GM19455 (cell line): ENCODE measurements around the gene BEND7.
"Not testable (repeated sequence)": the region's sequence is repeated elsewhere in the genome, so short reads cannot be mapped to it uniquely, and the experiment has no call there.

Experiments
- ATAC-seq: cut with Tn5 transposase; IDR thresholded peaks from one replicate; pipeline ENCODE4 v1.9.1; 2021; ENCODE audit not compliant: unreplicated experiment

The BEND7 gene, protein sequence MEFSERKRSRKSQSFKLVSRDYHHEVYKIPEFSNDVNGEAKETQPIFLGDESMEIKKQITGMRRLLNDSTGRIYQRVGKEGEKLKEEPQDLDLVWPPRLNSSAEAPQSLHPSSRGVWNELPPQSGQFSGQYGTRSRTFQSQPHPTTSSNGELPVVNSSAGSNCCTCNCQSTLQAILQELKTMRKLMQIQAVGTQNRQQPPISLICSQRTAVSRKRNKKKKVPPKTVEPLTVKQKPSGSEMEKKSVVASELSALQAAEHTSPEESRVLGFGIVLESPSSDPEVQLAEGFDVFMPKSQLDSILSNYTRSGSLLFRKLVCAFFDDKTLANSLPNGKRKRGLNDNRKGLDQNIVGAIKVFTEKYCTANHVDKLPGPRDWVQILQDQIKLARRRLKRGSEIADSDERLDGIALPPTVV

DNA sequence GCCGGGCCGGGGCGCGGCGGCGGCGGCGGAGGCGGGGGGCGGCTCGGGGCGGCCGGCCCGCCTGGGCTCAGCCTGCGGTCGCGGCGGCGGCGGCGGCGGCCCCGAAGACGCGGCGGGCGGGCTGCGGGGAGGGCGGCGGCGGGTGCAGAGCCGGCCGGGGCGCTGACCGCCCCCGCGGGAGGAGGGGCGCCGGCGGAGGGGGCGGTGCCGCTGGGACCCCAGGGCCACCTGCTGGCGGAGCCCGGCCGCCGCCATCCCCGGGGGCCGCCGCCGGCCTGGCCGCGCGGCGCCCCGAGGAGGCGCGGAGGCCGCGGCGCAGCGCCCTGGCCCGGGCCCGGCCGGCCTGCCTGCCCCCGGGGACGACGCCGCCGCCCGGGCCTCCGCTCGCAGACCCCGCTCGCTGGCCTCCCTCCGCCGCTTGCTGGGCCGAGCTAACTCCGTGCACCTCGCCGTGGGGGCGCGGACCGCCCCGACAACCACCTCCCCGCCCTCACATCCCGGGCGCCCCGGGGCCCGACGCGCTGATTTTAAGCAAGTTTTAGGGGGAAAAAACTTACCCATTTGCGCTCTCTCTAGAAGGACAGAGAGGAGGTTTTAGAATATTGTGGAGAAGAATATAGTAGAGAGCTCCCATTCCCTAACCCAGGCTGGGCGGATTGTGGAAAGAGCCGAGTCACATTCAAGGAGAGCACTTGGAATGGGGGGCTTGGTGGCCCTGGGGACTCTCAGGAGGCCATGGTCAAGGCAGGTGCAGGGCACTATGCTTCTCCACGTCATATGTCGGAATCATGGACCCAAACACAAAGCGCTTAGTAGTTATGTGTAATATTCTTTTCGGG, at the start of gene BEND7:
Gene BEND7, minus strand, starts transcription at position 140 of the 839 bp plus-strand sequence. CDS start 481 bp downstream, outside the sequence.
- no peak for ATAC-seq

DNA sequence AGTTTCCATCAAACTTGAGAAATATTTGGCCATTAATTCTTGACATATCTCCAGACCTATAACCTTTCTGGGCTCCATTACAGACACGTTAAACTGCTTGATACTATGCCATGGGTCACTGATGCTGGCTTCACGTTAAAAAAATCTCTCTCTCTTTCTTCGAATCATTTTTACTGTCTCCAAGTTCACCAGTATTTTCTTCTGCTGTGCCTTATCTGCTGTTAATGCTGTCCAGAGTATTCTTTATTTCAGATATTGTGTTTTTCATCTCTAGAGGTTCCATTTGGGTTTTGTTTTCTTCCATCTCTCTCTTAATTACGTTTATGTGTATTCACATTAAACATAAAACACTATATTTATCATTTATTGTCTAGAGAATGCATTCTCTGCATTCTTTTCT, 45.1 kb upstream of the BEND7 start:
- no peak for ATAC-seq

DNA sequence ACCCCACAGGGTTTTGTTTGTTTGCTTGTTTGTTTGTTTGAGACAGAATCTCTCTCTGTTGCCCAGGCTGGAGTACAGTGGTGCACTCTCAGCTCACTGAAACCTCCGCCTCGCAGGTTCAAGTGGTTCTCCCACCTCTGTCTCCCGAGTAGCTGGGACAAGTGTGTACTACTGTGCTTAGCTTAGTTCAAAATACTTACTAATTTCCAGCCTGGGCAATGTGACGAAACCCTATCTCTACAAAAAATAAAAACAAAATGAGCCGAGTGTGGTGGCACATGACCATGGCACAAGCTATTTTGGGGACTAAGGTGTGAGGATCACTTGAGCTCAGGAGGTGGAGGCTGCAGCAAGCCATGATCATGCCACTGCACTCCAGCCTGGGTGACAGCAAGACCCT, 42.7 kb upstream of the BEND7 start:
- no peak for ATAC-seq

DNA sequence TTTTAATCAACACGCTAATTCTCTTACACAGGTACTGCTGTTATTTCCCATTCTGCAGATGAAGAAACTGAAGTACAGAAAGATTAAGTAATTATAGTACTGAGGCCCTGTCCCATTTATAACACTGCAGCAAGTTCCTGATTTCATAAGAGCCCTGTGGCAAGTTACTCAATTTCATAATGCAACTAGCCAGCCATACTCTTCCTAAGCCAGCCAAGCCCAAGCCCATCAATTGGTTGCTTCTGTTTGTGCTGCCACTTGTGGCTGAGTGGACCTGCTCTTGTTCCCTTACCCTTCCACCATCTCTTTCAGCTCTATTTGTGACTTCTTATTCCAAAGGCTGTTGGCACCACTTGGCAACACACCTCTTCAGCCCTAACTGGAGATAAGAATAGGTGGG, 38.2 kb upstream of the BEND7 start:
- ATAC-seq: no peak

DNA sequence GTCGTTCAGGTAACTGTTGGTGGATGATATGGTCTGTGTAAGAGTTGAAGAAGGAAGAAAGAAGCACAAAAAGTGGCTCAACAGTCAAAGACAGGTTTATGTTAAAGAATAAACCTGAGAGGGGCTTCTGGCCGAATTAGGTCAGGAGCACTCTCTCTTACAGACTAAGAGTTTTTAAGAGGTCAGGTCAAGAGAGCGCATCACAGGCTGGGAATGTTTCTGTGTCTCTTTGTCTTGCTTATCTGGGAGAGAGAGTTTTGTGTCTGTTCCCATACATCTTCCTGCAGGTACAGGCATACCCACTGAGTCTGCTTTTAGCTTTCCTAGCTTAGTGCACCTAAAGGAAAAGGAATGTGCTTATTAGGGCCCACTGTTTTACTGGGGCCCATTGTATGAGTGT, 35.8 kb upstream of the BEND7 start:
- no peak for ATAC-seq

DNA sequence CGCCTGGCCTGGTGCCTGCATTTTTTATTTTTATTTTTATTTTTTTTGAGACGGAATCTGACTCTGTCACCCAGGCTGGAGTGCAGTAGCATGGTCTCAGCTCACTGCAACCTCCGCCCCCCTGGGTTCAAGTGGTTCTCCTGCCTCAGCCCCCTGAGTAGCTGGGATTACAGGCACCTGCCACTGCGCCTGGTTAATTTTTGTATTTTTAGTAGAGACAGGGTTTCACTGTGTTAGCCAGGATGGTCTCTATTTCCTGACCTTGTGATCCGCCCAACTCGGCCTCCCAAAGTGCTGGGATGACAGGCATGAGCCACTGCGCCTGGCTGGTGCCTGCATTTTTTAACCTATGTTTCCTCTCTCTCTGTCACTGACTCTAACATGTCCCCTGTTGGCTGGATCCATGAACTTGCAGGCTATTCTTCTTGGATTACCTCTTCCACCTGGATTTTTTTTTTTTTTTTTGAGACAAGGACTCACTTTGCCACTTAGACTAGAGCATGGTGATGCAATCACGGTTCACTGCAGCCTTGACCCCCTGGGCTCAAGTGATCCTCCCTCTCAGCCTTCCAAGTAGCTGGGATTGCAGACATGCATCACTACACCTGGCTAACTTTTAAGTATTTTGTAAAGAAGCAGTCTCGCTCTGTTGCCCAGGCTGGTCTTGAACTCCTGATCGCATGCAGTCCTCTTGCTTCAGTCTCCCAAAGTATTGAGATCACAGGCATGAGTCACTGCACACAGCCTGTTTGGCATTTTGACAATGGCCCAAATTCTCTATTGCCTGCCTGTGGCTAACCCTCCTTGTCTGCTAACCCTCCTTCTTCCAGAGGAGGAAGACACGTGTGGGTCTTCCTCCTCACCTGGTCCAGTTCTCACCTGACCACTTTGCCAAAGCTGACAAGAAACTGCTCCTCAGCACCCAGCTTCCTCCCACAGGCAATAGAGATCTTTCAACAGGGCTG, 34.9 kb upstream of the BEND7 start:
- ATAC-seq: no peak

DNA sequence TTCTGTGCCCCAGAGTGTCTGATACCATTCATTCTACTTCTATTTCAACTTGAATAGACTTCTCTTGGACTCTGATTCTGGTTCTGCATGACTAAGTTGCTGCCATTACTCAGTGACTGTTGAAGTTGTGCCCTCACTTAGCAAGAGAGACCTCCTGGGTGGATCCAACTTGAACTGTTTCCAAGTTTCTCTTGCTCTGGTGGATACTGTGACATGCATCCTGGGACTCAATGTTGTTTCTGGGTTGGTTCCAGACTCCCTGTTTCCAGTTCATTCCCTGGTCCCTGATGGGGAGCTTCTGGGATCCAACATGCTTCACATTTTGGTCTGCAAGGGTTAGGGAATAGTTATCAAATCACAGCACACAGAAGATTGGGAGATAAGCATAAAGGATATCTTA, 31.8 kb upstream of the BEND7 start:
- ATAC-seq: no peak

DNA sequence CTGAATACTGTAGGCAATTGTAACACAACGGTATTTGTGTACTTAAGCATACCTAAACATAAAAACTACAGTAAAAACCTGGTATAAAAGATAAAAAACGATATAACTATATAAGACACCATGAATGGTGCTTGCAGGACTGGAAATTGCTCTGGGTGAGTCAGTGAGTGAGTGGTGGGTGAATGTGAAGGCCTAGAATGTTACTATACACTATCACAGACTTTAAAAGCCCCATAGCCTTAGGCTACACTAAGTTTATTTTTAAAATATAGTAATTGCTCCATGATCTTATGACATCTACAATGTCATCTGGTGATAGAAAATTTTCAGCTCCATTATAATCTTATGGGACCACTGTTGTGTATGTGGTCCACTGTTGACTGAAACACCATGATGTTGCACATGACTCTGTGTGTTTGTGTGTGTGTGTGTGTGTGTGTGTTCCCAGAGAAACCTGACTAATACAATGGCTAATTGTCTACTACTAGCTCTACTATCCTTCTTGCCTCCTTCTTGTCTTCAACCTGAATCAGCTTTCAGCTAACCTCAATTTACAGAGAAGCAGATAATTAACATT, 30.4 kb upstream of the BEND7 start:
- no peak for ATAC-seq

DNA sequence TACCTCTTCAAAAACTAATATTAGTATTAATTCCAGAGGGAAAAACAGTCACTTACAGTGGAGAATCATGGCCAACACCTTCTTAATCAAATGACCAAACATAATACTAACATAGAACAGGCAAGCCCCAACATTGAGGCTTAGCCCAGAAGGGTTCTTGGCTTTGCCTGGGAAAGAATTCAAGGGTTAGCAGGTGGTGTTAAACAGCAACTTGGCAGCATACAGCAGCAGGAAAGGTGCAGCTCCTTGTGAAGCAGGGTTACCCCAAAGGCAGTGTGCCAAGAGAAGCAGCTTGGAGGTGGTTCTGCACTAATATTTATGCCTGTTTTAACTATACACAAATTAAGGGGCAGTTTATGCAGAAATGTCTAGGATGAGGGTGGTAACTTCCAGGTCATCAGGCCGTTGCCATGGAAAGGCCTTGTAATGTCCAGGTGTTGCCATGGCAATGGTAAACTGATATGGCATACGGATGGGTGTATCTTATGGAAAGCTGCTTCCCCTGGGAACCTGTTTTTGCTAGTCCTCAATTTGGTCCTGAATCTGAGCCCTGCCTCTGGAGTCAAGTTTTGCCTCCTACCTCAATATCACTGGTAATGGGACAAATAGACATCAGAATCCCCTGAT, 27.2 kb upstream of the BEND7 start:
- ATAC-seq: no peak

DNA sequence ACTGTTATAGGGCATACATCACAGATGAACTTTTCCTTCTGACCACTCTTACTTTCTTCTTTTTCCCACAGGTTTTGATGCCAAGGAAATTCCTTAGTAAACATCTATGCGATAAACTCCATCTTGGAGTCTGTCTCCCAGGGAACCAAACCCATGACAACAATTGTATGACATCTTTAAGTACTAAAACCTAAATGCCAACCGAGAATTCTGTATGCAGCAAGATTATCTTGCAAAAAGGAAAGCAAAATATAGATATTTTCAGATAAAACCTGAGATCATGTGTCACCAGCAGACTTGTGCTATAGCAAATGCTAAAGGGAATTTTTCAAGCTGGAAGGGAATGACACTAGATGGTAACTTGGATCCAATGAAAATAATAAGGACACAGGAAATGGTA, 22.0 kb upstream of the BEND7 start:
- ATAC-seq: no peak

DNA sequence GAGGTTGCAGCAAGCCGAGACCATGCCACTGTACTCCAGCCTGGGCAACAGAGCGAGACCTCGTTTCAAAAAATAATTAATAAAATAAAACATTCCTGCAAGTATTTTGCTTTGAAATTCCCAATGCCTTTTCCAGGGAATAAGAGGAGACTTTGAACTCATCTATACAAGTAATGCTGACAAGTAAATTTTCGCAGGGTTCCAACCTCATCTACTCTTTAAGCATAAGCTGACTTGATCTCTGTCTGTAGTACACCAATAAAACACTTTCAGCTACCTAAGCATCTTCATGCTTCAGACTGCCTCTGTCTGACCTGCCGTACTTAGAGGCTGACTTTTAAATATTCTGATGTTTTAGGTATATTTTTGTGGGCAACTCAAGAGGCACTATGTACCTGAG, 13.7 kb upstream of the BEND7 start:
- ATAC-seq: no peak

DNA sequence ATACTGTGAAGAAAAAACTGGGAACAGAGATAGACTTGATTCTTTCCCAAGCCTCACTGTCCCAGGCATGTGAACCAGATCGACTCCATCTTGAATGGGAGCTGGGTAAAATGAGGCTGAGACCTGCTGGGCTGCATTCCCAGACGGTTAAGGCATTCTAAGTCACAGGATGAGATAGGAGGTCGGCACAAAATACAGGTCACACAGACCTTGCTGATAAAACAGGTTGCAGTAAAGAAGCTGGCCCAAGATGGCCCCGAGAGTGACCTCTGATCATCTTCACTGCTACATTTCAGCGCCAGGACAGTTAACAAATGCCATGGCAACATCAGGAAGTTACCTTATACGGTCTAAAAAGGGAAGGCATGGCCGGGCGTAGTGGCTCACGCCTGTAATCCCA, 9.2 kb upstream of the BEND7 start:
- ATAC-seq: not testable (repeated sequence)

DNA sequence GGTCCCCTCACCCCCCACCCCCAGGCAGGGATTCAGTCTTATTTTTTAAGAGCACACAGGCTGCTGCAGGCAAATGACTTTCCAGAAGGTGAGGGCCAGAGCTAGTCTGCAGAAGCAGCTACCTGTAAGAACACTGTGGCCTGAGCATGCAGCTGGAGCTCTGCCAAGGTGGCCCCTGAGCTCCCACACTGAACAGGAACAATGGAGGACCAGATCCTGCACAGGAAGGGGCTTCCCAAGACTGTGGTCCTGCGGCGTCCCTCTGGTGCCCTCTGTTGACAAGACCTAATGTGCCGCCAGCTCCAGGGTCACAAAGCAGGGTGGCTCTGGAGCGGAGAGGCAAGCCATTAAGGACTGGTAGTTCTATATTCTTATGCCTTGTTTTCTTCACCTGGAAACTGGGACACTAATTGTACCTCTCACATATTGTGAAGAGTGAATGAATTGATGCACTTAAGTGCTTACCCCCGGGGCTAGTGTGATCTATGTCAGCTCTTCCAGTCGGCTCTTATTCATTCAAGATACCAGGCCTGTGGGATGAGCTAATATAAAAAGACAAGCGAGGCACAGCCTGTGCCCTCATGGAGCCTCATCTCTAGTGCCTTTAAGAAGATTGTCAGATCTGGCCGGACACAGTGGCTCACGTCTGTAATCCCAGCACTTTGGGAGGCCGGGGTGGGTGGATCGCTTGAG, 8.0 kb upstream of the BEND7 start:
- no peak for ATAC-seq

DNA sequence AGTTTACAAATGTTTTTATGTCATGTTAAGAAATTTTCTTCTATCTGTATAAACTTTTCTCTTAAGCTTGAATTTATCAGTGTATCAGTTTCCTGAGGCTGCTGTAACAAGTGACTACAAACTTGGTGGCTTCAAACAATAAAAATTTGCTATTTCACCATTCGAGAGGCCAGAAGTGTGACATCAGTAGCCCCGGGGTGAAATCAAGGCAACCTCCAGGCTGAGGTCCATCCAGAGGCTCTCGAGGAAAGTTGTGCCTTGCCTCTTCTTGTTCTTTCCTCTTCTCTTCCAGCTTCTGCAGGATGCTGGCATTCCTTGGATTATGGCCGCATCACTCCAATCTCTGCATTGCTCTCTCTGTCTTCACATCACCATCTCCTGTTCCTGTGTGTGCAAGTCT, 6.5 kb upstream of the BEND7 start:
- no peak for ATAC-seq

DNA sequence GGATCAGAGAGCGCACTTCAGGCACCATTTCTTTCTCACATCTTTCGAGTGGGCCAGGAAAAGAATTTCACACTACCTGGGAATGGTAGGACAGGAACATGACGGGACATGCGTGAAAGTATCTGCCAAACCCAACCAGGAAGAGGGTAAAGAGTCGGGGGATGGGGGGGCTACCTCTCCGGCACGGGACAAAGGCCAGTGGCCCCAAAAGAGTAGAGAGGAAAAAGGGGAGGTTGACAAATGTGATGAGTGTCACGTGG, 830 bp upstream of the BEND7 start:
- ATAC-seq: no peak

DNA sequence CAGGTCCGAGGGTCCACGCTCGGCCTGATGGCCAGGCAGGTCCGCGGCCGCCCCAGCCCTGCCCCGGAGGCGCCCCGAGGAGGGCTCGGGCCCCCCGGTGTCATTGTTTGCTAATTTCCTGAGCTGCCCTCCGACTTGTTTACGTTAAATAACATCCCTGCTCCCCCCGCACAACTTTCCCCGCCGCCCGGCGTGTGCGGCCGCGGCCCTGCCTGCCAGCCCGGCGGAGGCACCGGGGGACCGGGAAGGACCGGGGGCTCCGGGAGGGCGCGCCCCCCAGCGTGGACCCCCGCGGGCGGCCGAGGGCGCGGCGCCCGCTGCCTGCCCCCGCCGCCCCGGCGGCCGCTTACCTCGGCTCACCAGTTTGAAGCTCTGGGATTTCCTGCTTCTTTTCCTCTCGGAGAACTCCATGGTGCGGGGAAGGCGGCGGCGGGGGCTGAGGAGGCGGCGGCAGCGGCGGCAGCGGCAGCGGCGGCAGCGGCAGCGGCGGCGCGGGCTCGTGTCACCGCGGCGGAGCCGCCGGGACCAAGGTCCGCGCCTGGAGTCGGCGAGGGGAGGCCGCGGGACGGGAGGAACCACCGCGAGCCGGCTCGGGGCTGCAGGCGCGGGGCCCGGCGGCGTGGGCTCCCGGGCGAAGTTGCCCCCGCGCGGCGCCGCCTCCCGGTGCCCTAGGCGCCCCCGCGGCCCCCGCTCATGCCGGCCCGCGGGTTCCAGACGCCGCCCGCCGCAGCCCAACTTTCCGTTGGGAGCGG, 515 bp downstream of the BEND7 start:
- ATAC-seq: no peak

DNA sequence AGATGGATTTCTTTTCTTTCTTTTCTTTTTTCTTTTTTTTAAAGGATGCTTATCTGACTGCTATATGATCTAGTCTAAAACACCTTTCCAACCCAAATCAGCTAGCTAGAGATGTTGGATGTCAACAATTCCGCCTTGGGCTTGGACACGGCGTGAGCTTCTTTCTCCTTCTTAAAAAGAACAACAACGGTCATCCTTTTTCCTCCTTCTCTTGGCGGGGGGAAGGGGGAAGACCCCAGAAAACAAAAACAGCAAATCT, 1.0 kb downstream of the BEND7 start:
- no peak for ATAC-seq

DNA sequence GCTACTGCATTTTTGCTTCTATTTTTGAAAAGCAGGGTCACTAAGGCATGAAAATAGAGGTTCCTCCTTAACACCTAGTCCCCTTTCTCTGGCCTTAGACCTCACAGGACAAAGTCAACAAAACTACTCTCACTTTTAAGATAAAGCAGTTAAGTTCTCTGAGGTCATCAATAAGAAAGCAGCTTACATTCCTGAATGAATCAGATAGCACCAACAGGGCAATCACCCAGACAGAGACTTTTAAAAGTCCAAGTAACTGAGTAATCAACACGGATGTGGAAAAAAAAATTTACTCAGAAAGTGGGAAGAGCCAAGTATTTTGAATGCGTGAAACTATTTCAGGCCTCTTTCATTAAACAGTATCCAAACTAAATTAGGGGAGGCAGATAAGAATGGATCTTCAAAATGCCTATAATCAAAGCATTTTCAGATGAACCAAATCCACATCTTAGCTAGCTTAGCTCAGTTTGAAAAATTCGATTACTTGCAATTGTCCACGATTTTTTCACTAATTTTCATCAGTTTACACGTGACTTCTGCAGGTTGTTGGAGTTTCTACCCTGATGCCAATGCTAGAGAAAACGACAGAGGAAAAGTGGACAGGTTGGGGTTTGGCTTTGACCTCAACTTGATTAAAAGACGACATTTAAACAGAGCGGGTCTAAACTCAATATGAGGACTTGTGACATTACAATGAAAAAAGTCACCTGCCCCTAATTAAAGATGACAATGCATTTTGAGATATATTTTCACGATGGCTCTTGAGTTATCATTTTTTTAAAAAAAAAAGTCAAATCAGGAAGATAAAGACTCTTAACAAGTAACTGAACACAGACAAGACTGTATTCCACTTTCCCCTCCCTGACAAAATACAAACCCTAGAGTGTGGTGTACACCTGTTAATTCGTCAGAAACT, 1.6 kb downstream of the BEND7 start:
- ATAC-seq: no peak

DNA sequence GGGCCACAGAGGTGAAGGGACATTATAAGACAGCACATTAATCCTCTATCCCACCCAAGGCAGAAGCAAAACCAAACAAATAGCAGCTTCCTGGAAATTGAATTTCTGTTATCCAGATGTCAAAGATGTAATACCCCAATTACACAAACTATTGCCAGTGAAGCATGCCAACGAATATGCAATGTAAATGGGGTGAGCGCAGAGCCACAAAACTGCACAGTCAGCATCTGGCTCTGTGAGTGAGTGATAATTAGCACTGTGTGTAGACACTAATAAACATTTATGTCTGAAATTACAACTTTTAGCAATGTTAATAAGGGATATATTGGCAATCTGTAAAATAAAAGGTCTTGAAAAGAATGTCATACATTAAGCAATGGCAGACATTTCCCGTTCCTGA, 3.2 kb downstream of the BEND7 start:
- ATAC-seq: no peak
